A549 treated with CORT108297 at 1 μM for 4 hours (cell line): ENCODE measurements around the gene ATP13A4. TPM values are rescaled to one million over a fixed set of nuclear protein-coding genes. Genes with fewer than 3 reads are reported as not detected.

Source experiments
- total RNA-seq: library from RNA; stranded (reverse); fragments of 200-300 nt; extraction: Qiagen RNA extraction; gene quantifications from 5 replicates; pipeline ENCODE4 v1.2.3, GENCODE V29; 2022

Gene ATP13A4, protein sequence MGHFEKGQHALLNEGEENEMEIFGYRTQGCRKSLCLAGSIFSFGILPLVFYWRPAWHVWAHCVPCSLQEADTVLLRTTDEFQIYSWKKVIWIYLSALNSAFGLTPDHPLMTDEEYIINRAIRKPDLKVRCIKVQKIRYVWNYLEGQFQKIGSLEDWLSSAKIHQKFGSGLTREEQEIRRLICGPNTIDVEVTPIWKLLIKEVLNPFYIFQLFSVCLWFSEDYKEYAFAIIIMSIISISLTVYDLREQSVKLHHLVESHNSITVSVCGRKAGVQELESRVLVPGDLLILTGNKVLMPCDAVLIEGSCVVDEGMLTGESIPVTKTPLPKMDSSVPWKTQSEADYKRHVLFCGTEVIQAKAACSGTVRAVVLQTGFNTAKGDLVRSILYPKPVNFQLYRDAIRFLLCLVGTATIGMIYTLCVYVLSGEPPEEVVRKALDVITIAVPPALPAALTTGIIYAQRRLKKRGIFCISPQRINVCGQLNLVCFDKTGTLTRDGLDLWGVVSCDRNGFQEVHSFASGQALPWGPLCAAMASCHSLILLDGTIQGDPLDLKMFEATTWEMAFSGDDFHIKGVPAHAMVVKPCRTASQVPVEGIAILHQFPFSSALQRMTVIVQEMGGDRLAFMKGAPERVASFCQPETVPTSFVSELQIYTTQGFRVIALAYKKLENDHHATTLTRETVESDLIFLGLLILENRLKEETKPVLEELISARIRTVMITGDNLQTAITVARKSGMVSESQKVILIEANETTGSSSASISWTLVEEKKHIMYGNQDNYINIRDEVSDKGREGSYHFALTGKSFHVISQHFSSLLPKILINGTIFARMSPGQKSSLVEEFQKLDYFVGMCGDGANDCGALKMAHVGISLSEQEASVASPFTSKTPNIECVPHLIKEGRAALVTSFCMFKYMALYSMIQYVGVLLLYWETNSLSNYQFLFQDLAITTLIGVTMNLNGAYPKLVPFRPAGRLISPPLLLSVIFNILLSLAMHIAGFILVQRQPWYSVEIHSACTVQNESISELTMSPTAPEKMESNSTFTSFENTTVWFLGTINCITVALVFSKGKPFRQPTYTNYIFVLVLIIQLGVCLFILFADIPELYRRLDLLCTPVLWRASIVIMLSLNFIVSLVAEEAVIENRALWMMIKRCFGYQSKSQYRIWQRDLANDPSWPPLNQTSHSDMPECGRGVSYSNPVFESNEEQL
- total RNA-seq, result 0.06 TPM in 1 of 5 replicates, not detected in the others

DNA sequence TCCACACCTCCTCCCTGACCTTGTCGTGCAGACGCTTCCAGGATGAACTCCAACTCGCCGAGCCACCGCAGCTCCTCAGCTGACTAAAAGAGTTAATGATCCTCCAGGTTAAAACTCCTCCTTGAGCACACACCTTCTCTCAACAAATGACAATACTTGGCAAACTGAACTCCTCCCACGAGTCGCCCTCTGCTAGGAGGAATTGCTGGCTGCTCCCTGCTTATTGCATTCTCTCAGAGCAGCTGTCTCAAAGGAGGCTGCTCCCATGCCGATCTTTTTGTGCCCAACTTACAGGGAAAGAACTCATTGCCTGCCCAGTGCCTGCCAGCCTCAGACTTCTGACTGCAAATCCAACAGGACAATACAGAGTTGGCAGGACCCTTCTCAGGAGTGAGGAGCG lies at the start of gene ATP13A4:
Gene ATP13A4, minus strand, starts transcription at position 85 of the 400 bp plus-strand sequence. CDS start 96 bp downstream, outside the sequence.

DNA sequence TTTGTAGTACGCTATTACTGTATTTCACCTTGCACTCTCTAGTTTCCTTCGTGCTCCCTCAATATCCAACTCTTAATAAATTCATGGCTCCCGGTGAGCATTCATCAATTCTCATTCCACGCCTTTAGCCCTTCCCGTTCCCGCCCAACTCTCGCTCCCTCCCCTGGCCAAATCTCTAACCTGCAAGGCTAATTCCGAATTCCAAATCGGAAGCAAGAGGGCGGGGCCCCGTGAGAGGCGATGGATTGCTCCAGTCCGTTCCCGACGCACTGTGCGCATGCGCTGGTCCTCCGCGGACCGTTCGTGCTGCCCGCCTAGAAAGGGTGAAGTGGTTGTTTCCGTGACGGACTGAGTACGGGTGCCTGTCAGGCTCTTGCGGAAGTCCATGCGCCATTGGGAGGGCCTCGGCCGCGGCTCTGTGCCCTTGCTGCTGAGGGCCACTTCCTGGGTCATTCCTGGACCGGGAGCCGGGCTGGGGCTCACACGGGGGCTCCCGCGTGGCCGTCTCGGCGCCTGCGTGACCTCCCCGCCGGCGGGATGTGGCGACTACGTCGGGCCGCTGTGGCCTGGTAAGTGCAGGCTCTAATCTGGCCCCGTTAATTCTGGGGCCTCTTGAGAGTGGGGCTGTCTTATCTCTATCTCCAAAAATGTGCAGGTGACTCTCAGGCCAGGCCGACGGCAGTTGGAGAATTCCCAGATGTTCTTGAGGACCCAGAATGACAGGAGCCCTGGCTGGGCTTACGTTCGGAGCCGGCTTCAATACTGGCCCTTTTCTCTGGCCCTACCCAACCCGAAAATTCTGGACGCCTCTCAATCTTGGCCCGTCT lies 38.4 kb upstream of the ATP13A4 start, which contains the start of gene OPA1:
Gene OPA1, plus strand, starts transcription at position 368 of the 827 bp plus-strand sequence. Its CDS starts 170 bp downstream, at position 538.

DNA sequence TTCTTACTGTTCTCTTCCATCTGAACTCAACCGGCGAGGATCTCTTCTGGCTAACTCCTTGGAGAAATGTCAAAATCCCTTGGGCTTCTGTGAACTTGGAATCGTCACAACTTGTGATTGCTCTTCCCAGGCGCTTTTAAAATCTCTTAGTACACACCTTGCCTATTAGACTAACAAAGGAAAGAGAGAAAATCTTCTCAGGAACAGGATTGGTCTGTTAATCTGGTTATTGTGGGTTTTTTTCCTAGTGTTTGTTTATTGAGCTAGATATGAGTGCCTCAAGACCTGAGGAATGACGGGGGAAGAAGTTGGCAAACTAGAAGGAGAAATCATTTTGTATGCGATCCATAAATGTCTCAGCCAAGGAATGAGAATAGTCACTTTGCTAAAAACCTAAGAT lies 176.0 kb downstream of the ATP13A4 start, which contains the start of gene ATP13A5:
Gene ATP13A5, minus strand, starts transcription at position 48 of the 400 bp plus-strand sequence. Its CDS starts 28 bp downstream, at position 20.

Other genes with a start within 250 kb of the ATP13A4 start
- not detected in 5 replicates for gene ATP13A5, start 176.1 kb downstream of the ATP13A4 start, total RNA-seq
- 21.9 to 39.0 TPM (median 29.4 TPM) in 5 replicates for gene OPA1, start 38.3 kb upstream of the ATP13A4 start, total RNA-seq